Ascending aorta (tissue), 2 donors: ENCODE results near the gene ERC1. TPM values are rescaled to one million over a fixed set of nuclear protein-coding genes. Genes with fewer than 3 reads are reported as not detected.

Experiments
- DNase-seq, 2 donors: peaks; one replicate each; pipeline ENCODE4 v3.0.0-alpha.2; 2019; ENCODE audit warnings: low spot score in 2 of 2
- H3K27ac ChIP-seq, 2 donors: fragments of 200-600 bp; sonication (generic); one replicate each; pipeline ENCODE4 v1.5.1; 2016 to 2017; ENCODE audit warnings: mild to moderate bottlenecking in 1 of 2
- H3K27me3 ChIP-seq: fragments of 200-600 bp; sonication (generic); one replicate; pipeline ENCODE4 v1.5.1; 2017
- H3K36me3 ChIP-seq, 2 donors: fragments of 200-600 bp; sonication (generic); one replicate each; pipeline ENCODE4 v1.5.1; 2016
- H3K4me1 ChIP-seq, 2 donors: fragments of 200-600 bp; sonication (generic); one replicate each; pipeline ENCODE4 v1.5.1; 2016 to 2017; ENCODE audit warnings: mild to moderate bottlenecking in 1 of 2
- H3K4me3 ChIP-seq, 2 donors: fragments of 200-600 bp; sonication (generic); one replicate each; pipeline ENCODE4 v1.5.1; 2016 to 2017; ENCODE audit warnings: mild to moderate bottlenecking in 1 of 2
- H3K9me3 ChIP-seq, 2 donors: fragments of 200-600 bp; sonication (generic); one replicate each; pipeline ENCODE4 v1.5.1; 2016
- CTCF ChIP-seq, 3 experiments: fragments of 200-600 bp in 2 of 3; fragments of 450-650 bp in 1 of 3; sonication (generic) in 2 of 3; IDR thresholded peaks; one replicate each; pipeline ENCODE4 v1.5.1; 2016 to 2019; ENCODE audit warnings: antibody characterized with exemption in 3 of 3, mild to moderate bottlenecking in 1 of 3, moderate library complexity in 1 of 3
- intact Hi-C: fragments of 100-400 bp; cut with DNase I; formaldehyde crosslinking; loops from one replicate; pipeline ENCODE4 v1.15.1; 2023
- total RNA-seq: library from RNA; depleted of rRNA; stranded (reverse); fragments of >200 nt; gene quantifications from one replicate; pipeline ENCODE4 v1.1.0, GENCODE V29; 2016

The ERC1 gene
- total RNA-seq, 1 donor from 2014 or later = 41.4 TPM

- Histone ChIP-seq H3K27me3 (no peaks in the 10 kb centered on the region), H3K4me1 (peaks cover 0 to 10% of the 10 kb centered on the region in 2 donors), H3K9me3 (no peaks in the 10 kb centered on the region), H3K36me3 (no peaks in the 10 kb centered on the region), H3K27ac (no peak overlapping the region), H3K4me3 (no peak overlapping the region)
- no peak for TF ChIP-seq CTCF (IDR thresholded peaks at IDR 0.05)
- DNase-seq = no peak
- intact Hi-C loops = no loop called here
Measured at GRCh38 chr12:1436981-1437380, 446.0 kb downstream of the ERC1 start.

- no peaks in the 10 kb centered on the region for H3K27me3 ChIP-seq
- no peak for TF ChIP-seq CTCF (IDR thresholded peaks at IDR 0.05)
Measured at GRCh38 chr12:1439201-1439600, 448.2 kb downstream of the ERC1 start.

GRCh38 chr12:1439687-1440086, 448.7 kb downstream of the ERC1 start:
- Histone ChIP-seq H3K4me3 (no peak overlapping the region), H3K36me3 (no peaks in the 10 kb centered on the region), H3K27me3 (no peaks in the 10 kb centered on the region), H3K27ac (no peak overlapping the region), H3K4me1 (peaks cover 0 to 16% of the 10 kb centered on the region in 2 donors), H3K9me3 (no peaks in the 10 kb centered on the region)
- DNase-seq = no peak
- intact Hi-C loops = no loop called here
- TF ChIP-seq CTCF (IDR thresholded peaks at IDR 0.05) = no peak

More at GRCh38 chr12:1439201-1439600, 448.2 kb downstream of the ERC1 start:
- no peak for DNase-seq
- no peaks in the 10 kb centered on the region for H3K9me3 ChIP-seq
- no peak overlapping the region for H3K27ac ChIP-seq
- intact Hi-C loops = no loop called here
- no peak overlapping the region for H3K4me3 ChIP-seq
- peaks cover 0 to 12% of the 10 kb centered on the region in 2 donors for H3K4me1 ChIP-seq
- no peaks in the 10 kb centered on the region for H3K36me3 ChIP-seq

GRCh38 chr12:1443421-1444141, 452.6 kb downstream of the ERC1 start:
- DNase-seq = no peak
- no peaks in the 10 kb centered on the region for H3K9me3 ChIP-seq
- no peaks in the 10 kb centered on the region for H3K27me3 ChIP-seq
- peaks cover 0 to 5% of the 10 kb centered on the region in 2 donors for H3K36me3 ChIP-seq
- H3K4me1 ChIP-seq = peaks cover 0 to 6% of the 10 kb centered on the region in 2 donors
- intact Hi-C loops = loop anchor here (2.0 kb wide), 1 partner anchor 15 kb away; no protein-coding TSS in a partner anchor
- H3K4me3 ChIP-seq = peak overlapping the region; percentile 29 to 47
- no peak for TF ChIP-seq CTCF (IDR thresholded peaks at IDR 0.05)
- H3K27ac ChIP-seq = peak overlapping the region; percentile 56 to 61

GRCh38 chr12:1444142-1444516, 453.1 kb downstream of the ERC1 start:
- DNase-seq = no peak
- Histone ChIP-seq H3K4me1 (peaks cover 0 to 6% of the 10 kb centered on the region in 2 donors), H3K27ac (peak overlapping the region; percentile 56 to 61), H3K9me3 (no peaks in the 10 kb centered on the region), H3K4me3 (peak overlapping the region; percentile 29 to 47), H3K27me3 (no peaks in the 10 kb centered on the region), H3K36me3 (peaks cover 0 to 5% of the 10 kb centered on the region in 2 donors)
- intact Hi-C loops = no loop called here
- no peak for TF ChIP-seq CTCF (IDR thresholded peaks at IDR 0.05)
